Adipocyte (in vitro differentiated cells): ENCODE results near the gene PIP5K1B.

Source experiments
- DNase-seq: peaks from one replicate; pipeline ENCODE4 v3.0.0-alpha.2; 2015; ENCODE audit warnings: low read depth
- H3K27me3 ChIP-seq: replicated peaks from 2 replicates; pipeline ENCODE4 v1.7.0; 2013; ENCODE audit warnings: mild to moderate bottlenecking, low read length, moderate library complexity; ENCODE audit not compliant: control insufficient read depth, insufficient read depth
- H3K36me3 ChIP-seq: 2 replicates; pipeline ENCODE4 v1.7.0; 2013; ENCODE audit warnings: low read length, mild to moderate bottlenecking, moderate library complexity; ENCODE audit not compliant: control insufficient read depth, insufficient read depth, severe bottlenecking
- H3K4me1 ChIP-seq: 2 replicates; pipeline ENCODE4 v1.7.0; 2013; ENCODE audit warnings: mild to moderate bottlenecking, low read length, moderate library complexity; ENCODE audit not compliant: control insufficient read depth, insufficient read depth
- H3K4me3 ChIP-seq: 2 replicates; pipeline ENCODE4 v1.7.0; 2013; ENCODE audit warnings: mild to moderate bottlenecking, low read length, moderate library complexity
- H3K9ac ChIP-seq: 2 replicates; pipeline ENCODE4 v1.7.0; 2013; ENCODE audit warnings: mild to moderate bottlenecking, low read length, moderate library complexity
- H3K9me3 ChIP-seq: 2 replicates; pipeline ENCODE4 v1.7.0; 2013; ENCODE audit warnings: mild to moderate bottlenecking, low read length, moderate library complexity; ENCODE audit not compliant: control insufficient read depth

PIP5K1B gene

GRCh38 chr9:68797116-68797515, 92.1 kb downstream of the PIP5K1B start:
- Histone ChIP-seq H3K4me3 (no peak overlapping the region), H3K9me3 (no peaks in the 10 kb centered on the region), H3K9ac (no peak overlapping the region), H3K4me1 (peaks cover 10% of the 10 kb centered on the region), H3K27me3 (peaks cover 4% of the 10 kb centered on the region), H3K36me3 (no peaks in the 10 kb centered on the region)
- DNase-seq, result no peak

GRCh38 chr9:68798423-68798822, 93.4 kb downstream of the PIP5K1B start:
- no peak overlapping the region for H3K9ac ChIP-seq
- no peaks in the 10 kb centered on the region for H3K36me3 ChIP-seq
- no peak for DNase-seq
- H3K9me3 ChIP-seq, result no peaks in the 10 kb centered on the region
- peaks cover 10% of the 10 kb centered on the region for H3K4me1 ChIP-seq
- peaks cover 4% of the 10 kb centered on the region for H3K27me3 ChIP-seq
- no peak overlapping the region for H3K4me3 ChIP-seq

- Histone ChIP-seq H3K4me3 (no peak overlapping the region), H3K27me3 (peaks cover 9% of the 10 kb centered on the region)
Observed at GRCh38 chr9:68800836-68801235, 95.8 kb downstream of the PIP5K1B start.

DNA sequence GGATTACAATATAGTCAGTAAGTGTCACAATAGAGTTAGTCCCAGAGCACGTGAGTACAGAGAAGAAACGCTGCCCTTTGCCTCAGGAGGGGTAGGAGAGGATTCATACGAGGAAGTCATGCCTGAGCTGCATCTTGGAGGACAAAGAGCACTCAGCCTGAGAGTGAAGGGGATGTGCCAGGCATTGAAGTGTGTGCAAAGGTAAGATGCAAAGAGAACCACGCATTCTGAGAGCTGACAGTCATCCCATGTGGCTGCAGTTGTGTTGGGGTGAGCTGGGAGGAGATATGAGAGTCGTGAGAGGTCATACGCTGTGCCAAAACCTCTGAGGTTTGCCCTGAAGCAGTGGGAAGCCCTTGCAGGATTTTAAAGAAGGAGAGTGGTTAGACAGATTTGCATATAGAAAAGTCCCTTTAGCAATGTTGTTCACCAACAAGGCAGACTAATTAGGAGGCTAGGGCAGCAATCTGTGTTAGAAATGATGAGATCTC, 97.5 kb downstream of the PIP5K1B start:
- Histone ChIP-seq H3K4me1 (no peaks in the 10 kb centered on the region), H3K36me3 (no peaks in the 10 kb centered on the region), H3K27me3 (peaks cover 13% of the 10 kb centered on the region), H3K9ac (no peak overlapping the region), H3K9me3 (no peaks in the 10 kb centered on the region), H3K4me3 (no peak overlapping the region)
- no peak for DNase-seq

More at GRCh38 chr9:68800836-68801235, 95.8 kb downstream of the PIP5K1B start:
- Histone ChIP-seq H3K36me3 (no peaks in the 10 kb centered on the region), H3K9ac (no peak overlapping the region), H3K9me3 (no peaks in the 10 kb centered on the region), H3K4me1 (no peaks in the 10 kb centered on the region)
- no peak for DNase-seq

GRCh38 chr9:68804911-68805889, 100.2 kb downstream of the PIP5K1B start:
- Histone ChIP-seq H3K9ac (no peak overlapping the region), H3K4me1 (no peaks in the 10 kb centered on the region), H3K9me3 (no peaks in the 10 kb centered on the region), H3K36me3 (no peaks in the 10 kb centered on the region), H3K27me3 (peaks cover 14% of the 10 kb centered on the region), H3K4me3 (no peak overlapping the region)
- no peak for DNase-seq

DNA sequence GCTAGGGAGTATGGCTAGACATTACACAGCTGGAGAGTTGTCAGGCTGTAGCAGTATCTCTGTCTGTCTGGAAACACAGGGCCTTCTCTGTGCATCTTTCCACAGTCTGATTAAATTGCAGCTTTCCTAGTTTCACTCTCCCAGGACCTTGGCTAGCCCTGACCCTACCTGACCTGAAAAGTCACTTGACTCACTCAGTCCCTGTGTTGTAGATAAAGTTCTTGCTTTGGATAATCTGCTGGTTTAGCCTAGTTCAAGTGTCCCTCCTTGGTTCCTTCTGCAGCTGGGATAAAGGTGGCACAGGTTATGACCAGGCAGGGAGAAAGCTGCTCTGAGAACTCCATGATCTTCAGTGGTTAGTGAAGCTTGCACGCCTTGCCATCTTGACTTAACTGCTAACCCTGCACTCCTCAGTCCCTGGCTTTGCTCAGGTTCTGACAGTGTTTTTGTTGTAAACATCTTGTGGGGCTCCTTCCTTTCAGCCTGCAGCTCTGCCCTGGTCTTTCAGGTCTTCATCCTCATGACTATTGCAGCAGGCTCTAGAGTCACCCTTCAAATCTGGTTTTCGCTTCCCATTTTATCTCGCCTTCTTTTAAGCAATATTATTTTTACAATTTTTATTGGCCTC, 101.0 kb downstream of the PIP5K1B start:
- Histone ChIP-seq H3K4me3 (no peak overlapping the region), H3K4me1 (no peaks in the 10 kb centered on the region), H3K27me3 (peaks cover 16% of the 10 kb centered on the region), H3K36me3 (no peaks in the 10 kb centered on the region), H3K9me3 (no peaks in the 10 kb centered on the region), H3K9ac (no peak overlapping the region)
- no peak for DNase-seq

DNA sequence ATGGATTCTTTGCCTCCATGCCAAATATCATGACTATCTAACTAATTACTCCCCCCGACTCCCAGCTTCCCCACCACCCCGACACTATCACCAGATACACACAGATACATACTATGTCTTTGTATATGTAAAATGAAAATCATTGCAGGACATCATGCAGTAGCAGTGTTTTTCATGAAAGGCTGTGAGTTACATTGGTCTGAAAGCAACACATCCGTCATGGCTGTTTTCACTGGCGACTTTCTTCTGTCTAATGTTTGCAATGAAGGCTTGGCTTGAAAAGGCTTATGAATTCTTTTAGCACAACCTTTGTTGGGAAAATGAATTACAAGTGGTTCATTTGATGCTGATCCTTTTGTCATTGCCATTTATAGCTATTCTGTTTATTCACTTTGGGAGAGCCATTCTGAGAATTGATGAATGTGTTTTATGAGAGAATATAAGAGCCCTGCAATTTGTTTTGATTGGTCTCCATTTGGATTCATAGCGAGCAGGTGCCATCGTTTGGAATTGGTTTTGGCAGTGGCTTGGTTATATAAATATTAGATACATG, 103.4 kb downstream of the PIP5K1B start:
- no peak for DNase-seq
- no peaks in the 10 kb centered on the region for H3K4me1 ChIP-seq
- peaks cover 12% of the 10 kb centered on the region for H3K27me3 ChIP-seq
- H3K36me3 ChIP-seq, result no peaks in the 10 kb centered on the region
- H3K9ac ChIP-seq, result no peak overlapping the region
- no peak overlapping the region for H3K4me3 ChIP-seq
- H3K9me3 ChIP-seq, result no peaks in the 10 kb centered on the region

DNA sequence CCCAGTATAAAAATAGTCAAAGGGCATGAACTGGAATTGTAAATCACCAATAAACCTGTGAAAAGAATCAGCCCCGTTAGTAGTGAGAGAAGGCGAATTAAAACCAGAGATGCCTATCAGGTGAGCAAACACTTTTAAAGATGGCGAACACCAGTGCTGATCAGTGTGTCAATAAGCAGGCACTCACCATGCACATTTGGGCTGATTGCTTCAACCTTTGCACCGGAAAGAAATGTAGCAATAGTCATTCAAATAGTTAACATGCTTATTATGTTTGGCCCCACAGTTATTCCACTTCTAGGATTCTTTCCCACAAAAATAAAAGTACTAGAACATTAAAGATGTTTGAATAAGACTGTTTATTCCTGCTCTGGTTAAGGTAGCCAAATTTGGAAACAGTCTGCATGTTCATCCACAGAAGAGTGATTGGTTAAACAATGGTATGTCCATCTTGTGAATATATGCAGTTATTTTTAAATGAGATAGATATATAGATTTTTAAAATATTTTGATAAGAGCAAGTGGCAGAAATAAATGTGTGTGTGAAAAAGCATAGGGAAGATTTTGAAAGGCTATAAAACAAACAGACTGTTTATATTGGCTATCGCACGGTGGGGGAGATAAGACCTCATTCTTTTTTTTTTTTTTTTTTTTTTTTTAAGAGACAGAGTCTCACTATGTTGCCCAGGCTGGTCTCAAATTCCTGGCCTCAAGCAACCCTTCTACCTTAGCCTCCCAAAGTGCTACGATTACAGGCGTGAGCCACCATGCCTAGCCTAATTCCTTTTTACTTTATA, 112.2 kb downstream of the PIP5K1B start:
- Histone ChIP-seq H3K27me3 (no peaks in the 10 kb centered on the region), H3K4me3 (no peak overlapping the region), H3K9ac (no peak overlapping the region), H3K4me1 (no peaks in the 10 kb centered on the region), H3K36me3 (no peaks in the 10 kb centered on the region), H3K9me3 (no peaks in the 10 kb centered on the region)
- no peak for DNase-seq

GRCh38 chr9:68819065-68819464, 114.0 kb downstream of the PIP5K1B start:
- no peak overlapping the region for H3K9ac ChIP-seq
- no peak for DNase-seq
- no peaks in the 10 kb centered on the region for H3K9me3 ChIP-seq
- no peaks in the 10 kb centered on the region for H3K27me3 ChIP-seq
- no peaks in the 10 kb centered on the region for H3K4me1 ChIP-seq
- H3K36me3 ChIP-seq, result no peaks in the 10 kb centered on the region
- no peak overlapping the region for H3K4me3 ChIP-seq

DNA sequence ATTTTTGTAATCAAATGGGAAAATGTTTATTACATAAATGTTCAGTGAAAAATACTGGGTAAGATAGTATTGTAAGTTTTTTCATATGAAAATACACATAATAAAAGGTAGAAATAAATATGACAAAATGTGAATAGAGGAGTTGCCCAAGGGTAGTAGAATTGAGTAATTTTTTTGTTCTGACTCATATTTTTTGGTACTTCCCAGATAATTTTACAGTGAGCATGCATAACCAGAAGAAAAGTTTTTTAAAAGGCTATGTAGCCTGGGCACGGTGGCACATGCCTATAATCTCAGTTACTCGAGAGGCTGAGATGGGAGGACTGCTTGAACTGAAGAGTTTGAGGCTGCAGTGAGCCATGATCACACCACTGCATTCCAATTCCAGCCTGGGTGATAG, 116.9 kb downstream of the PIP5K1B start:
- Histone ChIP-seq H3K9ac (no peak overlapping the region), H3K36me3 (no peaks in the 10 kb centered on the region), H3K4me3 (no peak overlapping the region), H3K4me1 (no peaks in the 10 kb centered on the region), H3K27me3 (no peaks in the 10 kb centered on the region), H3K9me3 (no peaks in the 10 kb centered on the region)
- no peak for DNase-seq
